GM23248 (cell line): ENCODE measurements around the gene LIFR.

Experiments
- EZH2 ChIP-seq: fragments of 200-600 bp; sonication (generic); IDR thresholded peaks from 2 replicates; pipeline ENCODE4 v1.6.1; 2018; ENCODE audit warnings: antibody characterized with exemption, mild to moderate bottlenecking; ENCODE audit not compliant: insufficient read depth, poor library complexity, severe bottlenecking
- EZH2phosphoT487 ChIP-seq: fragments of 200-600 bp; sonication (generic); IDR thresholded peaks from 2 replicates; pipeline ENCODE4 v1.6.1; 2018; ENCODE audit warnings: antibody characterized with exemption, moderate library complexity, mild to moderate bottlenecking, low read depth; ENCODE audit not compliant: insufficient read depth

- no peak for TF ChIP-seq EZH2
- no peak for TF ChIP-seq EZH2phosphoT487
These were observed 22.7 kb upstream of the LIFR start for GRCh38 chr5:38579105-38579504.
